K562 (cell line): ENCODE data around the gene MTREX. TPM values are rescaled to one million over a fixed set of nuclear protein-coding genes. Genes with fewer than 3 reads are reported as not detected.

Source experiments
- ATAC-seq: fragments of 200-7000 bp; cut with Tn5 transposase; 3 replicates; pipeline ENCODE4 v1.9.1; 2020; ENCODE audit warnings: moderate library complexity
- BruUV-seq: library from RNA; stranded (reverse); fragments of 400-500 nt; replicated peaks from 2 replicates; lab custom pipeline; 2021; lab: Mats Ljungman, UMichigan
- CTCF ChIA-PET: fragments of 300-600 bp; formaldehyde crosslinking; extraction: SDS; loops from one replicate; lab custom pipeline; 2021; ENCODE audit warnings: low intra/inter-chr PET ratio; lab: Yijun Ruan, JAX
- POLR2A ChIA-PET: fragments of 300-600, 350-650 bp; sonication (Branson Sonifier 250); formaldehyde crosslinking; extraction: SDS; loops from one replicate; lab custom pipeline; 2021; ENCODE audit warnings: antibody characterized with exemption, inconsistent platforms; lab: Yijun Ruan, JAX
- DNase-seq, 4 experiments: peaks; one replicate each; pipeline versions ENCODE4 v3.0.0 to v3.0.0-alpha.2; 2011 to 2018; ENCODE audit warnings: low spot score in 3 of 4, mixed read lengths in 3 of 4; ENCODE audit errors: extremely low read depth in 1 of 4
- FAIRE-seq: peaks from 2 replicates; lab custom pipeline; 2011; peaks lifted over from hg19 to GRCh38; lab: Jason Lieb, UNC
- H2AFZ ChIP-seq: 2 replicates; pipeline ENCODE4 v1.6.0; 2011; ENCODE audit warnings: low read depth, low read length, control low read depth, inconsistent platforms
- H3K27ac ChIP-seq: fragments of 200-600 bp; 3 replicates; pipeline ENCODE4 v1.8.0; 2011; ENCODE audit warnings: low read depth, mild to moderate bottlenecking, control low read depth, inconsistent platforms, low read length, moderate library complexity, mixed read lengths; ENCODE audit errors: extremely low read depth
- H3K27me3 ChIP-seq, 2 experiments: fragments of 300-600 bp in 1 of 2; 2 replicates in 1 of 2; 3 replicates in 1 of 2; pipeline versions ENCODE4 v1.6.0 to v1.8.0; 2011; ENCODE audit warnings: inconsistent platforms in 2 of 2, low read length in 2 of 2, mild to moderate bottlenecking in 1 of 2, mixed read lengths in 1 of 2, moderate library complexity in 1 of 2; ENCODE audit not compliant: control insufficient read depth in 2 of 2, insufficient read depth in 2 of 2
- H3K36me3 ChIP-seq: fragments of 300-600 bp; 3 replicates; pipeline ENCODE4 v1.8.0; 2011; ENCODE audit warnings: mild to moderate bottlenecking, low read length, inconsistent platforms; ENCODE audit not compliant: control insufficient read depth, insufficient read depth
- H3K4me1 ChIP-seq, 2 experiments: fragments of 200-600 bp in 1 of 2; replicated peaks in 1 of 2; 2 replicates in 1 of 2; 3 replicates in 1 of 2; pipeline versions ENCODE4 v1.5.1 to v1.8.0; 2011; ENCODE audit warnings: inconsistent platforms in 2 of 2, low read length in 2 of 2, mild to moderate bottlenecking in 1 of 2, mixed read lengths in 1 of 2, moderate library complexity in 1 of 2; ENCODE audit not compliant: control insufficient read depth in 2 of 2, insufficient read depth in 2 of 2
- H3K4me2 ChIP-seq: 2 replicates; pipeline ENCODE4 v1.6.1; 2011; ENCODE audit warnings: low read length, control low read depth, inconsistent platforms, mixed read lengths; ENCODE audit not compliant: insufficient read depth
- H3K4me3 ChIP-seq: fragments of 200-600 bp; sonication (generic), shearing (Covaris generic); 2 replicates; pipeline ENCODE4 v1.5.1; 2016; ENCODE audit warnings: control low read depth, inconsistent platforms
- H3K79me2 ChIP-seq: fragments of 200-600 bp; 3 replicates; pipeline ENCODE4 v1.8.0; 2011; ENCODE audit warnings: low read length, inconsistent platforms; ENCODE audit not compliant: control insufficient read depth, insufficient read depth
- H3K9ac ChIP-seq, 2 experiments: 2 replicates each; pipeline versions ENCODE4 v1.6.0 to v1.6.1; 2011; ENCODE audit warnings: low read depth in 2 of 2, low read length in 2 of 2, control low read depth in 1 of 2, inconsistent platforms in 1 of 2, mild to moderate bottlenecking in 1 of 2, mixed read lengths in 1 of 2; ENCODE audit not compliant: insufficient read depth in 1 of 2
- H3K9me1 ChIP-seq: one replicate; pipeline ENCODE4 v1.6.0; 2011; ENCODE audit warnings: inconsistent platforms, mild to moderate bottlenecking, low read length, moderate library complexity; ENCODE audit not compliant: control insufficient read depth, insufficient read depth
- H3K9me3 ChIP-seq: replicated peaks from 2 replicates; pipeline ENCODE4 v1.5.1; 2011; ENCODE audit warnings: low read depth, low read length, inconsistent platforms; ENCODE audit not compliant: control insufficient read depth, insufficient read depth
- H4K20me1 ChIP-seq: replicated peaks from 2 replicates; pipeline ENCODE4 v1.6.1; 2011; ENCODE audit warnings: low read length, inconsistent platforms, mixed read lengths; ENCODE audit not compliant: control insufficient read depth, insufficient read depth
- ATF1 ChIP-seq, 2 experiments: fragments of 450-650 bp in 1 of 2; IDR thresholded peaks; 2 replicates each; pipeline ENCODE4 v1.6.1; 2016; ENCODE audit warnings: missing compliant biosample characterization in 1 of 2, missing genetic modification characterization in 1 of 2
- CBFA2T3 ChIP-seq: fragments of 450-650 bp; IDR thresholded peaks from 2 replicates; pipeline ENCODE4 v1.6.1; 2017
- ESRRA ChIP-seq: fragments of 450-650 bp; IDR thresholded peaks from 2 replicates; pipeline ENCODE4 v1.6.1; 2014; ENCODE audit warnings: low read depth, mild to moderate bottlenecking, moderate library complexity, borderline replicate concordance
- GTF2A2 ChIP-seq: IDR thresholded peaks from 2 replicates; pipeline ENCODE4 v1.6.1; 2016; ENCODE audit warnings: mild to moderate bottlenecking, missing genetic modification characterization, missing compliant biosample characterization
- GTF2E2 ChIP-seq: fragments of 200-800 bp; sonication (Bioruptor generic); IDR thresholded peaks from 2 replicates; pipeline ENCODE4 v1.6.1; 2016; ENCODE audit warnings: missing genetic modification characterization, missing compliant biosample characterization
- MAFF ChIP-seq: IDR thresholded peaks from 2 replicates; pipeline ENCODE4 v1.6.1; 2012; ENCODE audit warnings: low read length, improper control_type of control experiment
- MED1 ChIP-seq: sonication (generic); formaldehyde crosslinking; IDR thresholded peaks from 2 replicates; pipeline ENCODE4 v1.8.1; 2023; ENCODE audit warnings: missing genetic modification reagents, borderline replicate concordance
- RNF2 ChIP-seq: sonication (generic); IDR thresholded peaks from 2 replicates; pipeline ENCODE4 v1.6.1; 2016
- SIX5 ChIP-seq, 2 experiments: IDR thresholded peaks; 2 replicates each; pipeline ENCODE4 v1.6.1; 2011; ENCODE audit warnings: low read length in 2 of 2, borderline replicate concordance in 1 of 2, low read depth in 1 of 2, mild to moderate bottlenecking in 1 of 2, moderate library complexity in 1 of 2; ENCODE audit not compliant: insufficient read depth in 1 of 2
- TCF15 ChIP-seq: fragments of 250-450 bp; sonication (Bioruptor Pico); IDR thresholded peaks from 2 replicates; pipeline ENCODE4 v1.8.0; 2022; ENCODE audit warnings: moderate library complexity, mild to moderate bottlenecking, inconsistent platforms
- U2AF1 ChIP-seq: fragments of 200-400 bp; formaldehyde crosslinking; optimal IDR thresholded peaks from 2 replicates; pipeline ENCODE3; 2017; ENCODE audit warnings: mild to moderate bottlenecking, low read depth, low read length, moderate library complexity
- ZNF764 ChIP-seq: fragments of 250-450 bp; sonication (Bioruptor Pico); IDR thresholded peaks from 2 replicates; pipeline ENCODE4 v1.4.0; 2020; ENCODE audit warnings: low read depth, mild to moderate bottlenecking, moderate library complexity
- WGBS: fragments of 100-300 bp; shearing (Covaris generic); methylation state at CpG from one replicate; pipeline ENCODE4 v1.1.6; 2016; ENCODE audit warnings: low coverage, mixed read lengths; ENCODE audit not compliant: insufficient coverage; ENCODE audit errors: missing lambda C conversion rate; 5-methylcytosine and 5-hydroxymethylcytosine counted together
- in situ Hi-C: fragments of 300-500 bp; cut with MboI; formaldehyde crosslinking; loops from 4 replicates; pipeline ENCODE4 v1.15.0; 2018; ENCODE audit warnings: inconsistent platforms, mixed read lengths
- intact Hi-C: fragments of 100-400 bp; cut with micrococcal nuclease; formaldehyde crosslinking; loops from 2 replicates; pipeline ENCODE4 v1.14.2; 2022
- polyA plus RNA-seq, 8 experiments: library from polyadenylated mRNA; depleted of rRNA in 4 of 8; stranded (reverse) in 5 of 8; unstranded in 3 of 8; fragments of >200 nt; fragmentation: Nextera tagmentation in 2 of 8; fragmentation: Illumina TruSeq in 1 of 8; extraction: Ambion mirVana in 2 of 8; extraction: Trizol in 1 of 8; gene quantifications; 2 replicates each; pipeline versions ENCODE4 v1.2.1 to v1.2.3, GENCODE V29; 2011 to 2014; ENCODE audit warnings: inconsistent platforms in 1 of 8, missing spikeins in 1 of 8
- total RNA-seq, 7 experiments: library from RNA; depleted of rRNA in 6 of 7; stranded (reverse); fragments of >200 nt in 6 of 7; fragmentation: Illumina TruSeq in 2 of 7; extraction: Trizol in 2 of 7; gene quantifications; 2 replicates each; pipeline versions ENCODE4 v1.2.1 to v1.2.3, GENCODE V29; 2011 to 2021; ENCODE audit warnings: low replicate concordance in 1 of 7
- TF ChIP-seq, protein P1 (sequence below): sonication (generic); formaldehyde crosslinking; IDR thresholded peaks from 2 replicates; pipeline ENCODE4 v1.8.0; 2022; ENCODE audit warnings: mild to moderate bottlenecking, missing genetic modification reagents, borderline replicate concordance
- TF ChIP-seq, protein P2 (sequence below): sonication (generic); formaldehyde crosslinking; IDR thresholded peaks from 2 replicates; pipeline ENCODE4 v1.4.0; 2020; ENCODE audit warnings: mild to moderate bottlenecking, missing genetic modification reagents

The MTREX gene
- total and polyA plus RNA-seq, 9 of the 15 experiments (the other 6 are each of a cell fraction or from before 2014, with no cell fraction given) = 52.9 to 193 (median 150) TPM

GRCh38 chr5:55441107-55441771 lies 133.4 kb downstream of the MTREX start:
- POLR2A ChIA-PET = interaction anchor here (1.0 kb wide), 1 partner anchor 11 kb away, joined by 3 read pairs; no protein-coding TSS in a partner anchor
- no peak for FAIRE-seq
- no peak overlapping the region; the same call in 1 of the 2 replicates for H2AFZ ChIP-seq
- 19% methylated on average over 3 of the region's 3 CpGs for WGBS
- no peak for TF ChIP-seq ATF1 (CRISPR knock-in tag; IDR thresholded peaks at IDR 0.05)
- TF ChIP-seq ATF1 (tag; IDR thresholded peaks at IDR 0.05) = no peak
- TF ChIP-seq, protein P1, sequence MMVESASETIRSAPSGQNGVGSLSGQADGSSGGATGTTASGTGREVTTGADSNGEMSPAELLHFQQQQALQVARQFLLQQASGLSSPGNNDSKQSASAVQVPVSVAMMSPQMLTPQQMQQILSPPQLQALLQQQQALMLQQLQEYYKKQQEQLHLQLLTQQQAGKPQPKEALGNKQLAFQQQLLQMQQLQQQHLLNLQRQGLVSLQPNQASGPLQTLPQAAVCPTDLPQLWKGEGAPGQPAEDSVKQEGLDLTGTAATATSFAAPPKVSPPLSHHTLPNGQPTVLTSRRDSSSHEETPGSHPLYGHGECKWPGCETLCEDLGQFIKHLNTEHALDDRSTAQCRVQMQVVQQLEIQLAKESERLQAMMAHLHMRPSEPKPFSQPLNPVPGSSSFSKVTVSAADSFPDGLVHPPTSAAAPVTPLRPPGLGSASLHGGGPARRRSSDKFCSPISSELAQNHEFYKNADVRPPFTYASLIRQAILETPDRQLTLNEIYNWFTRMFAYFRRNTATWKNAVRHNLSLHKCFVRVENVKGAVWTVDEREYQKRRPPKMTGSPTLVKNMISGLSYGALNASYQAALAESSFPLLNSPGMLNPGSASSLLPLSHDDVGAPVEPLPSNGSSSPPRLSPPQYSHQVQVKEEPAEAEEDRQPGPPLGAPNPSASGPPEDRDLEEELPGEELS (CRISPR knock-in tag) = no peak
- no peak for TF ChIP-seq GTF2A2 (tag)
- no peak for TF ChIP-seq TCF15 (CRISPR knock-in tag)
- TF ChIP-seq U2AF1 = no peak
- TF ChIP-seq RNF2 = no peak
- TF ChIP-seq SIX5 (IDR thresholded peaks at IDR 0.05; ENCODE audit: borderline replicate concordance in 1 of 2, insufficient read depth in 1 of 2, low read depth in 1 of 2, low read length in 2 of 2) = no peak
- TF ChIP-seq MAFF = no peak
- TF ChIP-seq, protein P2, sequence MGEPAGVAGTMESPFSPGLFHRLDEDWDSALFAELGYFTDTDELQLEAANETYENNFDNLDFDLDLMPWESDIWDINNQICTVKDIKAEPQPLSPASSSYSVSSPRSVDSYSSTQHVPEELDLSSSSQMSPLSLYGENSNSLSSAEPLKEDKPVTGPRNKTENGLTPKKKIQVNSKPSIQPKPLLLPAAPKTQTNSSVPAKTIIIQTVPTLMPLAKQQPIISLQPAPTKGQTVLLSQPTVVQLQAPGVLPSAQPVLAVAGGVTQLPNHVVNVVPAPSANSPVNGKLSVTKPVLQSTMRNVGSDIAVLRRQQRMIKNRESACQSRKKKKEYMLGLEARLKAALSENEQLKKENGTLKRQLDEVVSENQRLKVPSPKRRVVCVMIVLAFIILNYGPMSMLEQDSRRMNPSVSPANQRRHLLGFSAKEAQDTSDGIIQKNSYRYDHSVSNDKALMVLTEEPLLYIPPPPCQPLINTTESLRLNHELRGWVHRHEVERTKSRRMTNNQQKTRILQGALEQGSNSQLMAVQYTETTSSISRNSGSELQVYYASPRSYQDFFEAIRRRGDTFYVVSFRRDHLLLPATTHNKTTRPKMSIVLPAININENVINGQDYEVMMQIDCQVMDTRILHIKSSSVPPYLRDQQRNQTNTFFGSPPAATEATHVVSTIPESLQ = no peak
- no peak for TF ChIP-seq ESRRA
- no peak for TF ChIP-seq CBFA2T3
- no peak for TF ChIP-seq MED1 (CRISPR knock-in tag)
- TF ChIP-seq ZNF764 (CRISPR knock-in tag) = no peak
- no peak for TF ChIP-seq GTF2E2 (tag)
- TF ChIP-seq, all 486 proteins: peak for 0
- H3K79me2 ChIP-seq = no peaks in the 10 kb centered on the region
- H4K20me1 ChIP-seq = no peaks in the 10 kb centered on the region
- H3K4me2 ChIP-seq = no peak overlapping the region
- H3K27ac ChIP-seq = no peak overlapping the region
- intact Hi-C loops = no loop called here
- no peak overlapping the region for H3K9ac ChIP-seq
- no peaks in the 10 kb centered on the region for H3K9me1 ChIP-seq
- no TSS peak for BruUV-seq
- peaks cover 0 to 5% of the 10 kb centered on the region in 2 experiments; a peak in 2 of 5 replicates for H3K4me1 ChIP-seq
- H3K36me3 ChIP-seq = no peaks in the 10 kb centered on the region
- H3K27me3 ChIP-seq = peaks cover 0 to 5% of the 10 kb centered on the region in 2 experiments; a peak in 1 of 5 replicates
- no peak overlapping the region for H3K4me3 ChIP-seq
- no peak for DNase-seq
- no peaks in the 10 kb centered on the region for H3K9me3 ChIP-seq
- in situ Hi-C loops = no loop called here
- peak; percentile 40; the same call in 1 of the 3 replicates for ATAC-seq
- CTCF ChIA-PET = no interaction called here
